ENCODE measurements around the gene RABGAP1L. TPM values are rescaled to one million over a fixed set of nuclear protein-coding genes. Genes with fewer than 3 reads are reported as not detected.

The RABGAP1L gene
- total and polyA plus RNA-seq, 10 of the 15 experiments (the other 5 are each of a cell fraction or from before 2014, with no cell fraction given): 5.8 to 194 (median 113) TPM

- TF ChIP-seq ZBTB11 (CRISPR knock-in tag; IDR thresholded peaks at IDR 0.05): no peak
- TF ChIP-seq FOXM1 (IDR thresholded peaks at IDR 0.05; ENCODE audit: low read depth, low read length): no peak
- TF ChIP-seq ATF2 (IDR thresholded peaks at IDR 0.05; ENCODE audit: low read length): no peak
- no peak for TF ChIP-seq ZNF24 (IDR thresholded peaks at IDR 0.05)
- TF ChIP-seq TARDBP (IDR thresholded peaks at IDR 0.05; ENCODE audit: borderline replicate concordance): no peak
- TF ChIP-seq LARP7 (IDR thresholded peaks at IDR 0.05): 0 out of 2 replicates have a peak, but pooled peaks have one; percentile 44
- no peak; the same call in 1 of the 2 replicates for TF ChIP-seq HDAC2 (IDR thresholded peaks at IDR 0.05)
- no peak for TF ChIP-seq POU2F2 (IDR thresholded peaks at IDR 0.05; ENCODE audit: borderline replicate concordance, low read depth, low read length)
- TF ChIP-seq ATF7 (IDR thresholded peaks at IDR 0.05; ENCODE audit: low read depth): no peak
- no peak for TF ChIP-seq TCF12 (IDR thresholded peaks at IDR 0.05; ENCODE audit: low read depth, low read length)
- no peak for TF ChIP-seq ZNF592 (IDR thresholded peaks at IDR 0.05)
- TF ChIP-seq CBX3 (IDR thresholded peaks at IDR 0.05; ENCODE audit: borderline replicate concordance, low read depth): no peak
- no peak for TF ChIP-seq SP1 (IDR thresholded peaks at IDR 0.05; ENCODE audit: low read depth, low read length)
- TF ChIP-seq JUNB (IDR thresholded peaks at IDR 0.05): no peak
- TF ChIP-seq EP300 (IDR thresholded peaks at IDR 0.05; ENCODE audit: borderline replicate concordance in 1 of 2, control insufficient read depth in 1 of 2, low read depth in 2 of 2, low read length in 2 of 2): no peak
- TF ChIP-seq IKZF1 (conservative IDR thresholded peaks at IDR 0.05): peak; percentile 48; the same call in 1 of the 2 replicates
- no peak for TF ChIP-seq SRF (IDR thresholded peaks at IDR 0.05; ENCODE audit: low read depth in 2 of 2, low read length in 2 of 2)
- no peak for TF ChIP-seq ZNF217 (IDR thresholded peaks at IDR 0.05)
- TF ChIP-seq NFIC (IDR thresholded peaks at IDR 0.05; ENCODE audit: low read depth, low read length): 0 out of 2 replicates have a peak, but pooled peaks have one; percentile 26
- no peak for TF ChIP-seq MLLT1 (IDR thresholded peaks at IDR 0.05)
These were observed at the start of gene RABGAP1L (continued) for GRCh38 chr1:174159252-174160108.

Data from GM12878 (cell line).